K562 (cell line): ENCODE measurements around the gene ZDHHC17. TPM values are rescaled to one million over a fixed set of nuclear protein-coding genes. Genes with fewer than 3 reads are reported as not detected.
A peak's percentile ranks its signal among the peaks of the same experiment; 100 is the strongest.

Experiments used
- ATAC-seq: fragments of 200-7000 bp; cut with Tn5 transposase; 3 replicates; pipeline ENCODE4 v1.9.1; 2020; ENCODE audit warnings: moderate library complexity
- BruUV-seq: library from RNA; stranded (reverse); fragments of 400-500 nt; replicated peaks from 2 replicates; lab custom pipeline; 2021; lab: Mats Ljungman, UMichigan
- CTCF ChIA-PET: fragments of 300-600 bp; formaldehyde crosslinking; extraction: SDS; loops from one replicate; lab custom pipeline; 2021; ENCODE audit warnings: low intra/inter-chr PET ratio; lab: Yijun Ruan, JAX
- POLR2A ChIA-PET: fragments of 300-600, 350-650 bp; sonication (Branson Sonifier 250); formaldehyde crosslinking; extraction: SDS; loops from one replicate; lab custom pipeline; 2021; ENCODE audit warnings: antibody characterized with exemption, inconsistent platforms; lab: Yijun Ruan, JAX
- DNase-seq, 4 experiments: peaks; one replicate each; pipeline versions ENCODE4 v3.0.0 to v3.0.0-alpha.2; 2011 to 2018; ENCODE audit warnings: low spot score in 3 of 4, mixed read lengths in 3 of 4; ENCODE audit errors: extremely low read depth in 1 of 4
- FAIRE-seq: peaks from 2 replicates; lab custom pipeline; 2011; peaks lifted over from hg19 to GRCh38; lab: Jason Lieb, UNC
- H2AFZ ChIP-seq: 2 replicates; pipeline ENCODE4 v1.6.0; 2011; ENCODE audit warnings: low read depth, low read length, control low read depth, inconsistent platforms
- H3K27ac ChIP-seq: fragments of 200-600 bp; 3 replicates; pipeline ENCODE4 v1.8.0; 2011; ENCODE audit warnings: low read depth, mild to moderate bottlenecking, control low read depth, inconsistent platforms, low read length, moderate library complexity, mixed read lengths; ENCODE audit errors: extremely low read depth
- H3K27me3 ChIP-seq, 2 experiments: fragments of 300-600 bp in 1 of 2; 2 replicates in 1 of 2; 3 replicates in 1 of 2; pipeline versions ENCODE4 v1.6.0 to v1.8.0; 2011; ENCODE audit warnings: inconsistent platforms in 2 of 2, low read length in 2 of 2, mild to moderate bottlenecking in 1 of 2, mixed read lengths in 1 of 2, moderate library complexity in 1 of 2; ENCODE audit not compliant: control insufficient read depth in 2 of 2, insufficient read depth in 2 of 2
- H3K36me3 ChIP-seq: fragments of 300-600 bp; 3 replicates; pipeline ENCODE4 v1.8.0; 2011; ENCODE audit warnings: mild to moderate bottlenecking, low read length, inconsistent platforms; ENCODE audit not compliant: control insufficient read depth, insufficient read depth
- H3K4me1 ChIP-seq, 2 experiments: fragments of 200-600 bp in 1 of 2; replicated peaks in 1 of 2; 2 replicates in 1 of 2; 3 replicates in 1 of 2; pipeline versions ENCODE4 v1.5.1 to v1.8.0; 2011; ENCODE audit warnings: inconsistent platforms in 2 of 2, low read length in 2 of 2, mild to moderate bottlenecking in 1 of 2, mixed read lengths in 1 of 2, moderate library complexity in 1 of 2; ENCODE audit not compliant: control insufficient read depth in 2 of 2, insufficient read depth in 2 of 2
- H3K4me2 ChIP-seq: 2 replicates; pipeline ENCODE4 v1.6.1; 2011; ENCODE audit warnings: low read length, control low read depth, inconsistent platforms, mixed read lengths; ENCODE audit not compliant: insufficient read depth
- H3K4me3 ChIP-seq: fragments of 200-600 bp; sonication (generic), shearing (Covaris generic); 2 replicates; pipeline ENCODE4 v1.5.1; 2016; ENCODE audit warnings: control low read depth, inconsistent platforms
- H3K79me2 ChIP-seq: fragments of 200-600 bp; 3 replicates; pipeline ENCODE4 v1.8.0; 2011; ENCODE audit warnings: low read length, inconsistent platforms; ENCODE audit not compliant: control insufficient read depth, insufficient read depth
- H3K9ac ChIP-seq, 2 experiments: 2 replicates each; pipeline versions ENCODE4 v1.6.0 to v1.6.1; 2011; ENCODE audit warnings: low read depth in 2 of 2, low read length in 2 of 2, control low read depth in 1 of 2, inconsistent platforms in 1 of 2, mild to moderate bottlenecking in 1 of 2, mixed read lengths in 1 of 2; ENCODE audit not compliant: insufficient read depth in 1 of 2
- H3K9me1 ChIP-seq: one replicate; pipeline ENCODE4 v1.6.0; 2011; ENCODE audit warnings: inconsistent platforms, mild to moderate bottlenecking, low read length, moderate library complexity; ENCODE audit not compliant: control insufficient read depth, insufficient read depth
- H3K9me3 ChIP-seq: replicated peaks from 2 replicates; pipeline ENCODE4 v1.5.1; 2011; ENCODE audit warnings: low read depth, low read length, inconsistent platforms; ENCODE audit not compliant: control insufficient read depth, insufficient read depth
- H4K20me1 ChIP-seq: replicated peaks from 2 replicates; pipeline ENCODE4 v1.6.1; 2011; ENCODE audit warnings: low read length, inconsistent platforms, mixed read lengths; ENCODE audit not compliant: control insufficient read depth, insufficient read depth
- CBFA2T2 ChIP-seq: fragments of 450-650 bp; conservative IDR thresholded peaks from 2 replicates; pipeline ENCODE4 v1.6.1; 2017; ENCODE audit warnings: mild to moderate bottlenecking
- CBFA2T3 ChIP-seq: fragments of 450-650 bp; IDR thresholded peaks from 2 replicates; pipeline ENCODE4 v1.6.1; 2017
- FOXA1 ChIP-seq: fragments of 450-650 bp; IDR thresholded peaks from 2 replicates; pipeline ENCODE4 v1.6.1; 2016; ENCODE audit warnings: mild to moderate bottlenecking, borderline replicate concordance
- IRF9 ChIP-seq: fragments of 450-650 bp; IDR thresholded peaks from 2 replicates; pipeline ENCODE4 v1.6.1; 2016; ENCODE audit warnings: missing biosample characterization, missing genetic modification characterization
- KLF10 ChIP-seq: fragments of 250-450 bp; sonication (Bioruptor Pico); IDR thresholded peaks from 2 replicates; pipeline ENCODE4 v1.6.1; 2021; ENCODE audit warnings: matching md5 sums
- MXI1 ChIP-seq: IDR thresholded peaks from 2 replicates; pipeline ENCODE4 v1.6.1; 2011; ENCODE audit warnings: low read depth, mild to moderate bottlenecking, improper control_type of control experiment, low read length
- SMARCE1 ChIP-seq: fragments of 450-650 bp; IDR thresholded peaks from 2 replicates; pipeline ENCODE4 v1.7.1; 2016; ENCODE audit warnings: mild to moderate bottlenecking
- SOX6 ChIP-seq: fragments of 450-650 bp; IDR thresholded peaks from 2 replicates; pipeline ENCODE4 v1.6.1; 2014; ENCODE audit warnings: mild to moderate bottlenecking
- SPI1 ChIP-seq: IDR thresholded peaks from 2 replicates; pipeline ENCODE4 v1.6.1; 2011; ENCODE audit warnings: low read depth, low read length, control low read depth, borderline replicate concordance
- TEAD1 ChIP-seq, 2 experiments: fragments of 450-650 bp in 1 of 2; sonication (generic) in 1 of 2; formaldehyde crosslinking; IDR thresholded peaks; 2 replicates each; pipeline versions ENCODE4 v1.4.0 to v1.8.0; 2020 to 2022; ENCODE audit warnings: mild to moderate bottlenecking in 2 of 2, missing genetic modification reagents in 1 of 2
- in situ Hi-C: fragments of 300-500 bp; cut with MboI; formaldehyde crosslinking; loops from 4 replicates; pipeline ENCODE4 v1.15.0; 2018; ENCODE audit warnings: inconsistent platforms, mixed read lengths
- intact Hi-C: fragments of 100-400 bp; cut with micrococcal nuclease; formaldehyde crosslinking; loops from 2 replicates; pipeline ENCODE4 v1.14.2; 2022
- polyA plus RNA-seq, 8 experiments: library from polyadenylated mRNA; depleted of rRNA in 4 of 8; stranded (reverse) in 5 of 8; unstranded in 3 of 8; fragments of >200 nt; fragmentation: Nextera tagmentation in 2 of 8; fragmentation: Illumina TruSeq in 1 of 8; extraction: Ambion mirVana in 2 of 8; extraction: Trizol in 1 of 8; gene quantifications; 2 replicates each; pipeline versions ENCODE4 v1.2.1 to v1.2.3, GENCODE V29; 2011 to 2014; ENCODE audit warnings: inconsistent platforms in 1 of 8, missing spikeins in 1 of 8
- total RNA-seq, 7 experiments: library from RNA; depleted of rRNA in 6 of 7; stranded (reverse); fragments of >200 nt in 6 of 7; fragmentation: Illumina TruSeq in 2 of 7; extraction: Trizol in 2 of 7; gene quantifications; 2 replicates each; pipeline versions ENCODE4 v1.2.1 to v1.2.3, GENCODE V29; 2011 to 2021; ENCODE audit warnings: low replicate concordance in 1 of 7

Gene ZDHHC17
- total and polyA plus RNA-seq, 9 of the 15 experiments (the other 6 are each of a cell fraction or from before 2014, with no cell fraction given): 6.7 to 66.0 (median 27.5) TPM

- TF ChIP-seq TEAD1 (CRISPR knock-in tag; IDR thresholded peaks at IDR 0.05) (no peak), KLF10 (no peak), SPI1 (no peak), IRF9 (tag) (no peak), CBFA2T3 (peak; percentile 44), CBFA2T2 (0 out of 2 replicates have a peak, but pooled peaks have one; percentile 23), SOX6 (no peak), FOXA1 (no peak), MXI1 (no peak), SMARCE1 (no peak)
- H3K9me3 ChIP-seq: no peaks in the 10 kb centered on the region
- H4K20me1 ChIP-seq: no peaks in the 10 kb centered on the region
- H3K36me3 ChIP-seq: no peaks in the 10 kb centered on the region
- no peak overlapping the region for H3K4me2 ChIP-seq
- ChIA-PET POLR2A (interaction anchor here (0.5 to 1.2 kb wide), 5 partner anchors 12 to 982 kb away, joined by 3 read pairs; no protein-coding TSS in a partner anchor), CTCF (no interaction called here)
- intact Hi-C loops: no loop called here
- no peaks in the 10 kb centered on the region for H3K9me1 ChIP-seq
- in situ Hi-C loops: no loop called here
- H3K27ac ChIP-seq: no peak overlapping the region
- H3K9ac ChIP-seq: no peak overlapping the region
- H3K4me3 ChIP-seq: no peak overlapping the region
- H2AFZ ChIP-seq: no peak overlapping the region
- peaks cover 0 to 16% of the 10 kb centered on the region in 2 experiments; a peak in 3 of 5 replicates for H3K4me1 ChIP-seq
- no peaks in the 10 kb centered on the region for H3K79me2 ChIP-seq
- ATAC-seq (no peak), FAIRE-seq (no peak), DNase-seq (no peak)
- H3K27me3 ChIP-seq: no peaks in the 10 kb centered on the region; a peak in 2 of 5 replicates
- BruUV-seq: no TSS peak
These were observed 117.2 kb downstream of the ZDHHC17 start for GRCh38 chr12:76881142-76881541.
